Kidney glomerular epithelial cell (primary cell): Measurements from ENCODE around the gene SATL1.
"Not testable (repeated sequence)": the region's sequence is repeated elsewhere in the genome, so short reads cannot be mapped to it uniquely, and the experiment has no call there.

ENCODE experiments used
- DNase-seq: peaks from one replicate; lab custom pipeline; 2025; lab: John Stamatoyannopoulos, UW

Gene SATL1

GRCh38 chrX:85108165-85108564 lies 135.4 kb downstream of the SATL1 start:
- DNase-seq = no peak

GRCh38 chrX:85107407-85107806 lies 136.2 kb downstream of the SATL1 start:
- DNase-seq = no peak

- no peak for DNase-seq
Observed at GRCh38 chrX:85089321-85089840, 154.2 kb downstream of the SATL1 start.

- DNase-seq = peak; percentile 2
Observed at GRCh38 chrX:85084770-85085393, 158.7 kb downstream of the SATL1 start.

GRCh38 chrX:85077247-85077646 lies 166.3 kb downstream of the SATL1 start:
- not testable (repeated sequence) for DNase-seq

GRCh38 chrX:85065512-85066198 lies 177.9 kb downstream of the SATL1 start:
- DNase-seq = no peak

- peak; percentile 6 for DNase-seq
Observed at GRCh38 chrX:85052636-85053343, 190.8 kb downstream of the SATL1 start.

- no peak for DNase-seq
Observed at GRCh38 chrX:85052205-85052604, 191.4 kb downstream of the SATL1 start.

- DNase-seq = no peak
Observed at GRCh38 chrX:85051627-85052026, 192.0 kb downstream of the SATL1 start.
